ENCODE measurements around the gene USP6NL.

The USP6NL gene

GRCh38 chr10:11602358-11602757 lies 9.1 kb downstream of the USP6NL start:
- no peak overlapping the region for H3K4me3 ChIP-seq (ENCODE audit: low read depth, low read length)
- no peak for TF ChIP-seq CTCF (IDR thresholded peaks at IDR 0.05; ENCODE audit: low read depth, low read length)
- H3K4me1 ChIP-seq, result peaks cover 8% of the 10 kb centered on the region

GRCh38 chr10:11601670-11602069 lies 9.8 kb downstream of the USP6NL start:
- no peak for TF ChIP-seq CTCF (IDR thresholded peaks at IDR 0.05; ENCODE audit: low read depth, low read length)
- H3K36me3 ChIP-seq, result no peaks in the 10 kb centered on the region
- H3K27me3 ChIP-seq, result no peaks in the 10 kb centered on the region
- H3K9me3 ChIP-seq, result no peaks in the 10 kb centered on the region
- no peak overlapping the region for H3K4me3 ChIP-seq (ENCODE audit: low read depth, low read length)
- no peak for DNase-seq
- H3K4me1 ChIP-seq, result peaks cover 8% of the 10 kb centered on the region

More at GRCh38 chr10:11602358-11602757, 9.1 kb downstream of the USP6NL start:
- DNase-seq, result no peak
- Histone ChIP-seq H3K27me3 (no peaks in the 10 kb centered on the region), H3K36me3 (no peaks in the 10 kb centered on the region), H3K9me3 (no peaks in the 10 kb centered on the region)

- Histone ChIP-seq H3K36me3 (no peaks in the 10 kb centered on the region), H3K4me1 (peaks cover 8% of the 10 kb centered on the region), H3K27me3 (no peaks in the 10 kb centered on the region), H3K4me3 (ENCODE audit: low read depth, low read length) (no peak overlapping the region), H3K9me3 (no peaks in the 10 kb centered on the region)
- no peak for TF ChIP-seq CTCF (IDR thresholded peaks at IDR 0.05; ENCODE audit: low read depth, low read length)
- no peak for DNase-seq
Measured at GRCh38 chr10:11600280-11600679, 11.2 kb downstream of the USP6NL start.

GRCh38 chr10:11598712-11599397 lies 12.6 kb downstream of the USP6NL start:
- peaks cover 8% of the 10 kb centered on the region for H3K4me1 ChIP-seq
- TF ChIP-seq CTCF (IDR thresholded peaks at IDR 0.05; ENCODE audit: low read depth, low read length), result no peak
- no peaks in the 10 kb centered on the region for H3K36me3 ChIP-seq
- H3K27me3 ChIP-seq, result no peaks in the 10 kb centered on the region
- H3K4me3 ChIP-seq (ENCODE audit: low read depth, low read length), result no peak overlapping the region
- DNase-seq, result no peak
- no peaks in the 10 kb centered on the region for H3K9me3 ChIP-seq

GRCh38 chr10:11597470-11597869 lies 14.0 kb downstream of the USP6NL start:
- no peak for DNase-seq
- Histone ChIP-seq H3K4me3 (ENCODE audit: low read depth, low read length) (no peak overlapping the region), H3K27me3 (no peaks in the 10 kb centered on the region), H3K4me1 (0 out of 2 replicates have a peak, but pooled peaks cover 3% of the 10 kb centered on the region), H3K36me3 (no peaks in the 10 kb centered on the region), H3K9me3 (no peaks in the 10 kb centered on the region)
- TF ChIP-seq CTCF (IDR thresholded peaks at IDR 0.05; ENCODE audit: low read depth, low read length), result no peak

GRCh38 chr10:11595395-11595692 lies 16.1 kb downstream of the USP6NL start:
- H3K9me3 ChIP-seq, result no peaks in the 10 kb centered on the region
- H3K4me3 ChIP-seq (ENCODE audit: low read depth, low read length), result no peak overlapping the region
- no peak for TF ChIP-seq CTCF (IDR thresholded peaks at IDR 0.05; ENCODE audit: low read depth, low read length)
- H3K27me3 ChIP-seq, result no peaks in the 10 kb centered on the region
- H3K36me3 ChIP-seq, result no peaks in the 10 kb centered on the region
- 0 out of 2 replicates have a peak, but pooled peaks cover 3% of the 10 kb centered on the region for H3K4me1 ChIP-seq
- DNase-seq, result no peak

Data from BE2C (cell line).